Gastroesophageal sphincter (tissue), 4 donors: ENCODE measurements around the gene RPTOR. TPM values are rescaled to one million over a fixed set of nuclear protein-coding genes. Genes with fewer than 3 reads are reported as not detected.

ENCODE experiments used
- ATAC-seq: fragments of 150-250 bp; one replicate; pipeline ENCODE4 v1.9.1; 2016; ENCODE audit warnings: mild to moderate bottlenecking, moderate library complexity
- H3K27ac ChIP-seq, 4 donors: fragments of 200-600 bp; sonication (generic) in 3 of 4; 1 replicate in 3 of 4; 2 replicates in 1 of 4; pipeline ENCODE4 v1.5.1; 2016 to 2019
- H3K27me3 ChIP-seq: fragments of 200-600 bp; sonication (generic); one replicate; pipeline ENCODE4 v1.5.1; 2019
- H3K36me3 ChIP-seq, 2 donors: fragments of 200-600 bp; sonication (generic); one replicate each; pipeline ENCODE4 v1.5.1; 2019; ENCODE audit warnings: control low read depth in 1 of 2
- H3K4me1 ChIP-seq, 3 donors: fragments of 200-600 bp; sonication (generic); 1 replicate in 2 of 3; 2 replicates in 1 of 3; pipeline ENCODE4 v1.5.1; 2016 to 2019; ENCODE audit warnings: control low read depth in 2 of 3
- H3K4me3 ChIP-seq, 2 donors: fragments of 200-600 bp; sonication (generic); one replicate each; pipeline ENCODE4 v1.5.1; 2019; ENCODE audit warnings: mild to moderate bottlenecking in 1 of 2, moderate library complexity in 1 of 2
- H3K9me3 ChIP-seq, 3 donors: fragments of 200-600 bp; sonication (generic); one replicate each; pipeline ENCODE4 v1.5.1; 2017 to 2019; ENCODE audit warnings: control low read depth in 2 of 3
- EP300 ChIP-seq: sonication (generic); formaldehyde crosslinking; IDR thresholded peaks from one replicate; pipeline ENCODE4 v1.6.1; 2017; ENCODE audit warnings: antibody characterized with exemption, mild to moderate bottlenecking
- POLR2A ChIP-seq, 2 donors: fragments of 450-650 bp; IDR thresholded peaks; one replicate each; pipeline ENCODE4 v1.6.1; 2017; ENCODE audit warnings: antibody characterized with exemption in 2 of 2, mild to moderate bottlenecking in 2 of 2, moderate library complexity in 1 of 2
- POLR2AphosphoS5 ChIP-seq: sonication (generic); formaldehyde crosslinking; IDR thresholded peaks from one replicate; pipeline ENCODE4 v1.6.1; 2017; ENCODE audit warnings: antibody characterized with exemption
- WGBS, 2 donors: methylation state at CpG; one replicate each; pipeline ENCODE4 v1.1.5; 2018; ENCODE audit warnings: low coverage in 1 of 2; 5-methylcytosine and 5-hydroxymethylcytosine counted together
- total RNA-seq, 4 donors: library from RNA; depleted of rRNA; stranded (reverse); fragments of >200 nt; gene quantifications; one replicate each; pipeline ENCODE4 v1.1.0, GENCODE V29; 2016
- TF ChIP-seq, protein P1 (sequence below), 4 experiments: fragments of 200-600 bp in 2 of 4; fragments of 450-650 bp in 2 of 4; sonication (generic) in 1 of 4; IDR thresholded peaks; one replicate each; pipeline ENCODE4 v1.5.1; 2017 to 2019; ENCODE audit warnings: antibody characterized with exemption in 4 of 4, mild to moderate bottlenecking in 2 of 4, moderate library complexity in 2 of 4

Gene RPTOR
- total RNA-seq, 4 donors from 2014 or later: 25.7 to 56.8 (median 39.7) TPM

DNA sequence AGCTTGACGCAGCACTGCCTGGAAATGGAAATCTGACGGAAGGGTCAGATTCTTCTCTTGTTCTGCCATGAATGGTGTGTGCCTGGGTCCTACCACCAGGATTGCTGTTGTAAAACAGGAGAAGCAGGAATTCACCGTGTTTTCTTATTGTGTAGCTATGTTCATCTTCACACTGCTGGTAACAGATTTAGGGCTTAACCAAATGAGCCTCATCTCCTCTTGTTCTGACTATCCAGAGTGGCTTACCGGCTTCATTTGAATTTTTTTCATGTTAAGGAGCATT lies 349.7 kb downstream of the RPTOR start:
- H3K4me3 ChIP-seq: no peak overlapping the region
- H3K27ac ChIP-seq: no peak overlapping the region
- H3K36me3 ChIP-seq: peaks cover 0 to 79% of the 10 kb centered on the region in 2 donors
- peaks cover 0 to 28% (median 0%) of the 10 kb centered on the region in 3 donors for H3K4me1 ChIP-seq
- no peaks in the 10 kb centered on the region for H3K9me3 ChIP-seq
- 91 to 100% methylated on average over 1 to 4 of the region's 4 CpGs for WGBS, 2 donors
- TF ChIP-seq EP300: no peak
- no peak for TF ChIP-seq POLR2AphosphoS5
- TF ChIP-seq POLR2A (IDR thresholded peaks at IDR 0.05): no peak
- TF ChIP-seq, protein P1, sequence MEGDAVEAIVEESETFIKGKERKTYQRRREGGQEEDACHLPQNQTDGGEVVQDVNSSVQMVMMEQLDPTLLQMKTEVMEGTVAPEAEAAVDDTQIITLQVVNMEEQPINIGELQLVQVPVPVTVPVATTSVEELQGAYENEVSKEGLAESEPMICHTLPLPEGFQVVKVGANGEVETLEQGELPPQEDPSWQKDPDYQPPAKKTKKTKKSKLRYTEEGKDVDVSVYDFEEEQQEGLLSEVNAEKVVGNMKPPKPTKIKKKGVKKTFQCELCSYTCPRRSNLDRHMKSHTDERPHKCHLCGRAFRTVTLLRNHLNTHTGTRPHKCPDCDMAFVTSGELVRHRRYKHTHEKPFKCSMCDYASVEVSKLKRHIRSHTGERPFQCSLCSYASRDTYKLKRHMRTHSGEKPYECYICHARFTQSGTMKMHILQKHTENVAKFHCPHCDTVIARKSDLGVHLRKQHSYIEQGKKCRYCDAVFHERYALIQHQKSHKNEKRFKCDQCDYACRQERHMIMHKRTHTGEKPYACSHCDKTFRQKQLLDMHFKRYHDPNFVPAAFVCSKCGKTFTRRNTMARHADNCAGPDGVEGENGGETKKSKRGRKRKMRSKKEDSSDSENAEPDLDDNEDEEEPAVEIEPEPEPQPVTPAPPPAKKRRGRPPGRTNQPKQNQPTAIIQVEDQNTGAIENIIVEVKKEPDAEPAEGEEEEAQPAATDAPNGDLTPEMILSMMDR (IDR thresholded peaks at IDR 0.05): no peak
- no peaks in the 10 kb centered on the region for H3K27me3 ChIP-seq
- no peak for ATAC-seq

DNA sequence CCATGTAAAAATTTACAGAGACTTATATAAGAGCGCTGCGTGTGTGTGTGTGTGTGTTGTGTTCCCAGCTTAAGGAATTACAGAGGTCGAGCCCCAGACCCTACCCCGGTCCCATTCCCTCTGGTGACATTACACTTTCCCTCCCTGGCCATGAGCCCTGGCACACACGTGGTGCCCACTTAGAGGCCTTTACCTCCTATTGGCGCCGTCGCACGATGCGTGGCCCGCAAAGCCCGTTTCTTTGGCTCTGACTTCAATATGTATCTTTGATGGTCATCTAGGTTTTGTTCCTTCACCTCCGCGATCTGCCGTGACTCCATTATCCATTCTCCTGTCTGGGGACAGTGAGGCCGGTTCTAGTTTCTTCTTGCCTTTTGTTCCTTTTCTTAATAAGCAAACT lies 350.1 kb downstream of the RPTOR start:
- peaks cover 0 to 82% of the 10 kb centered on the region in 2 donors for H3K36me3 ChIP-seq
- no peaks in the 10 kb centered on the region for H3K27me3 ChIP-seq
- WGBS, 2 donors: 88 to 98% methylated on average over 10 to 14 of the region's 16 CpGs
- no peaks in the 10 kb centered on the region for H3K9me3 ChIP-seq
- H3K27ac ChIP-seq: no peak overlapping the region
- no peak for TF ChIP-seq POLR2AphosphoS5
- TF ChIP-seq, protein P1 (IDR thresholded peaks at IDR 0.05): no peak
- no peak for TF ChIP-seq EP300
- TF ChIP-seq POLR2A (IDR thresholded peaks at IDR 0.05): no peak
- H3K4me1 ChIP-seq: peaks cover 0 to 28% (median 0%) of the 10 kb centered on the region in 3 donors
- H3K4me3 ChIP-seq: no peak overlapping the region
- ATAC-seq: no peak

DNA sequence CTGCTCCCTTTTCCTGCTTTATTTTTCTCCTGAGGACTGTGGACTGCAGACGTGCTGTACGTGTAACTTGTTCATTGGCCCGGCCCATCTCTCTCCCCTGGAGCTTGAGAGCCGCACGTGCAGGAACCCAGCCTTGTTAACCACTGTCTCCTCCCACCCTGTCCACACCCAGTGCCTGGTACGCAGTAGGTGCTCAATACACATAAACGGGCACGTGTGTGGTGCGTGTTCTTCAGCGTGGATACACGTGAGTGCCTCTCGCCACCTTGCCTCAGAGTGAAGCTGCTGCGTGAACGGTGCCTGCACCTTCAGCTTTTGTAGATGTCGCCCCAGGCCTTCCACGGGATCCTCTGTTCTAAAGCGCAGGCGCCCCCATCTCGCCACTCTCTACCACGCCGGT lies 350.7 kb downstream of the RPTOR start:
- Histone ChIP-seq H3K4me3 (no peak overlapping the region), H3K27ac (no peak overlapping the region), H3K4me1 (peaks cover 0 to 27% (median 0%) of the 10 kb centered on the region in 3 donors), H3K36me3 (peaks cover 0 to 88% of the 10 kb centered on the region in 2 donors), H3K27me3 (no peaks in the 10 kb centered on the region), H3K9me3 (no peaks in the 10 kb centered on the region)
- WGBS, 2 donors: 71 to 86% methylated on average over 6 to 12 of the region's 21 CpGs
- no peak for ATAC-seq
- TF ChIP-seq, protein P1 (IDR thresholded peaks at IDR 0.05): no peak
- no peak for TF ChIP-seq EP300
- no peak for TF ChIP-seq POLR2A (IDR thresholded peaks at IDR 0.05)

DNA sequence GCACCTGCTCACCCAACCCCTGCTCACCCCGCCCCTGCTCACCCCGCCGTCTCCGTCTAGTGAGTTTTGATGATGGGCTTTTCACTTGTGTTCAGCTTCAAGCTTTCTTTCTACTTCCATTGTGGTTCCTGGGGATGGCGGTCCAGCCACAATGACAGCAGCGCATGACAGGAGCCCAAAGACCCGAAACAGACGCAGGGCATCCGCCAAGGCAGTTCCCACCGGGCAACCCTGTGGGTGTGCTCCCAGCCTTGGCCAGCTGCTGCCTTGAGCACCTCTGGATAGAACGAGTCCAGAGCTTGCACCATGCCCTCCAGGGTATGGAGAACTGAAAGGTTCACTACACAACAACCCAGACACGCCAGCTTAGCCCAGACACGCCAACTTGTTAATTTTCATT lies 354.1 kb downstream of the RPTOR start:
- TF ChIP-seq POLR2A (IDR thresholded peaks at IDR 0.05) (no peak), POLR2AphosphoS5 (no peak), EP300 (no peak)
- TF ChIP-seq, protein P1 (IDR thresholded peaks at IDR 0.05): no peak
- Histone ChIP-seq H3K27ac (no peak overlapping the region), H3K4me3 (no peak overlapping the region), H3K36me3 (peaks cover 0 to 90% of the 10 kb centered on the region in 2 donors), H3K9me3 (no peaks in the 10 kb centered on the region), H3K27me3 (no peaks in the 10 kb centered on the region), H3K4me1 (no peaks in the 10 kb centered on the region)
- WGBS, 2 donors: 94 to 100% methylated on average over 2 to 10 of the region's 13 CpGs
- no peak for ATAC-seq

DNA sequence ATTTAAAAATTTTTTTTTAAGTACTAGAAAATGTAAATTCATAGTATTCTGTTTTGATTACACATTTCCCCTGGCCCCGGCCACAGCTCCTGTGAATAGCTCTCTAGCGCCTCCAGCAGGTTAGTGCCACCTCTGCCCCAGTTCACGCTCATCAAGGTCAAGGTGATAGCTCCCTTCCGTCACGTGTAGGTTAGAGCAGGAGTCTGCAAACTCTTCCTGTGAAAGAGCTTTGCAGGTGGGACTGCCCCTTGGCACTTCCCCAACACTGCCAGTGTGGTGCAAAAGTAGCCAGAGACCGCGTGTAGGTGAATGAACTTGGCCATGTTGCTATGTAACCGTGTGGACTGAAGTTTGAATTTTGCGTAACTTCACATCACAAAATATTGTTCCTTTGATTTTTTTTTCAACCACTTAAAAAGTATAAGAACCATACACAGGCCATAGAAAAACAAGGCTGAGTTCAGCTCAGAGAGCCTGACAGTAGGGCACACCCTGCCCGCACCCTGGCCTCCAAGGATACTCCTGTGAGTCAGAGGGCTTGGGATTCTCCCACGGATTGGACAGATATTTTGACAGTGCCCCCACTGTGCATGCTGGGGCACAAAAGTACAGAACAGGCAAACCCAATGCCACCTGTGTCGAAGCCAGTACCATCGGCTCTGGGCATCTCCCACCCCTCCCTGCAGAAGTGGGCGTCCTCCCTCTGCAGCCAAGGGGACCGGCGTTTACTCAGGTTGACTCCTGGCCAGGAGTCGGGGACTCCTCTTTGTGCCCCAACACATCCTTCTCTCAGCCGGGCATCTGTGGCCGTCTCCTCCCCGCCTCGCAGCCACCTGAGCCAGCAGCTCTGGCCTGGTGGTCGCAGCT lies 355.0 kb downstream of the RPTOR start:
- WGBS, 2 donors: 61 to 82% methylated on average over 5 to 10 of the region's 22 CpGs
- H3K9me3 ChIP-seq: no peaks in the 10 kb centered on the region
- H3K27me3 ChIP-seq: no peaks in the 10 kb centered on the region
- ATAC-seq: no peak
- H3K4me3 ChIP-seq: no peak overlapping the region
- peaks cover 0 to 90% of the 10 kb centered on the region in 2 donors for H3K36me3 ChIP-seq
- H3K4me1 ChIP-seq: no peaks in the 10 kb centered on the region
- H3K27ac ChIP-seq: no peak overlapping the region
- TF ChIP-seq EP300: no peak
- no peak for TF ChIP-seq POLR2A (IDR thresholded peaks at IDR 0.05)
- TF ChIP-seq POLR2AphosphoS5: no peak
- TF ChIP-seq, protein P1 (IDR thresholded peaks at IDR 0.05): peak in 2 of 4 experiments; percentile 22 to 37
